Effector memory CD4-positive, alpha-beta T cell (primary cell): ENCODE results near the gene TLE4.

ENCODE experiments used
- DNase-seq, 3 donors: peaks; one replicate each; pipeline ENCODE4 v3.0.0-alpha.2; 2020
- H3K27ac ChIP-seq: 2 replicates; pipeline ENCODE4 v1.7.0; 2013; ENCODE audit warnings: mild to moderate bottlenecking, low read length, moderate library complexity; ENCODE audit not compliant: insufficient read depth, poor library complexity, severe bottlenecking
- H3K27me3 ChIP-seq: replicated peaks from 2 replicates; pipeline ENCODE4 v1.7.0; 2013; ENCODE audit warnings: mild to moderate bottlenecking, low read length; ENCODE audit not compliant: insufficient read depth, control insufficient read depth, poor library complexity, severe bottlenecking
- H3K36me3 ChIP-seq: 2 replicates; pipeline ENCODE4 v1.7.0; 2013; ENCODE audit warnings: mild to moderate bottlenecking, low read length, moderate library complexity; ENCODE audit not compliant: control insufficient read depth, insufficient read depth
- H3K4me1 ChIP-seq: 2 replicates; pipeline ENCODE4 v1.7.0; 2013; ENCODE audit warnings: low read length, mild to moderate bottlenecking; ENCODE audit not compliant: control insufficient read depth, insufficient read depth, poor library complexity, severe bottlenecking
- H3K4me3 ChIP-seq: 2 replicates; pipeline ENCODE4 v1.7.0; 2013; ENCODE audit warnings: low read length, low read depth, mild to moderate bottlenecking; ENCODE audit not compliant: insufficient read depth, poor library complexity, severe bottlenecking
- H3K9me3 ChIP-seq: 2 replicates; pipeline ENCODE4 v1.7.0; 2013; ENCODE audit warnings: mild to moderate bottlenecking, low read length, moderate library complexity; ENCODE audit not compliant: control insufficient read depth

Gene TLE4

GRCh38 chr9:79668956-79669355, 97.2 kb downstream of the TLE4 start:
- no peaks in the 10 kb centered on the region for H3K27me3 ChIP-seq
- no peak for DNase-seq
- H3K4me1 ChIP-seq, result peaks cover 4% of the 10 kb centered on the region
- H3K4me3 ChIP-seq, result no peak overlapping the region
- H3K36me3 ChIP-seq, result no peaks in the 10 kb centered on the region
- no peak overlapping the region for H3K27ac ChIP-seq
- no peaks in the 10 kb centered on the region for H3K9me3 ChIP-seq

- H3K27ac ChIP-seq, result no peak overlapping the region
Measured at GRCh38 chr9:79670269-79670961, 98.7 kb downstream of the TLE4 start.

DNA sequence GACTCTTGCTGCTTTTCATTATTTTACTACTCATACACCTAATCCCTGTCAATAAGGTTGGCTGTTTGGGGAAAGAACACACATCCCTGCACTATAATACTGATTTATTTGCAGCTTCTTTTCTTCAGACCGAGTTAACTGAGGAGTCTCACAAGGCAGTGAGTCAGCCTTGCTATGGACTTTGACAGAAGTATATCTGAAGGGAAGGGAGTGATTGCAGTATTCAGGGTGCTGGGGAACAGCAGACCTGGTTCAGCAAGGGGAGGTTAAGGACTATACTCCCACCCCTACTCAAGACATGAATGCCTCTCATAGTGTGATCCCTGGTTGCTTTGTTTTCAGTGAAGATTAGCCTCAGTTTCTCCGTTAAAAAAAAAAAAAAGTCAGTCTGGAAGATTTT, 99.8 kb downstream of the TLE4 start:
- no peaks in the 10 kb centered on the region for H3K27me3 ChIP-seq
- no peak overlapping the region for H3K4me3 ChIP-seq
- DNase-seq, result no peak
- H3K27ac ChIP-seq, result no peak overlapping the region
- H3K4me1 ChIP-seq, result peaks cover 4% of the 10 kb centered on the region
- H3K36me3 ChIP-seq, result peaks cover 3% of the 10 kb centered on the region
- H3K9me3 ChIP-seq, result no peaks in the 10 kb centered on the region

More at GRCh38 chr9:79670269-79670961, 98.7 kb downstream of the TLE4 start:
- H3K4me3 ChIP-seq, result no peak overlapping the region
- no peaks in the 10 kb centered on the region for H3K9me3 ChIP-seq
- peaks cover 4% of the 10 kb centered on the region for H3K4me1 ChIP-seq
- no peak for DNase-seq
- peaks cover 3% of the 10 kb centered on the region for H3K36me3 ChIP-seq
- H3K27me3 ChIP-seq, result no peaks in the 10 kb centered on the region

DNA sequence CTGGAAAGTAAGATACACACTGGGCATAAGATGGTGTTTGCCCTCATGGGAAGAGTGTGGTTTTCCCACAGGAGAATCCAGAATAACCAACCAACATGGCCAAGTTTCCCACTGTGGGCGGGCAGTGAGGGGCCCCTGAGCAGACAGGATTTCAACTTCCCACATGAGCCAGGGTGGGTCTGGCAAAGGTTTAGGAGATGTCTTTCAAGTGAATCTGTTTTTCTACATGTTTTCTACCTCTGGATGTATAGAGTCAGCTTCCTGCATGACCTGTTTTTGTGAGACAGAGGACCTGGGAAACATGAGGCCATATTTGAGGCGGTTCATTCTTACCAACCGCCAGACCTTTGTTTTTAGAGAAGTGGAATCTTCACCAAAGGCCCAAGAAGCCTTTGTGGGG, 100.5 kb downstream of the TLE4 start:
- peaks cover 4% of the 10 kb centered on the region for H3K4me1 ChIP-seq
- H3K36me3 ChIP-seq, result peaks cover 3% of the 10 kb centered on the region
- no peaks in the 10 kb centered on the region for H3K27me3 ChIP-seq
- no peak for DNase-seq
- no peaks in the 10 kb centered on the region for H3K9me3 ChIP-seq
- H3K27ac ChIP-seq, result no peak overlapping the region
- H3K4me3 ChIP-seq, result no peak overlapping the region

GRCh38 chr9:79672891-79673290, 101.1 kb downstream of the TLE4 start:
- peaks cover 4% of the 10 kb centered on the region for H3K4me1 ChIP-seq
- no peaks in the 10 kb centered on the region for H3K9me3 ChIP-seq
- no peak overlapping the region for H3K27ac ChIP-seq
- H3K4me3 ChIP-seq, result no peak overlapping the region
- no peaks in the 10 kb centered on the region for H3K27me3 ChIP-seq
- no peak for DNase-seq
- peaks cover 3% of the 10 kb centered on the region for H3K36me3 ChIP-seq

DNA sequence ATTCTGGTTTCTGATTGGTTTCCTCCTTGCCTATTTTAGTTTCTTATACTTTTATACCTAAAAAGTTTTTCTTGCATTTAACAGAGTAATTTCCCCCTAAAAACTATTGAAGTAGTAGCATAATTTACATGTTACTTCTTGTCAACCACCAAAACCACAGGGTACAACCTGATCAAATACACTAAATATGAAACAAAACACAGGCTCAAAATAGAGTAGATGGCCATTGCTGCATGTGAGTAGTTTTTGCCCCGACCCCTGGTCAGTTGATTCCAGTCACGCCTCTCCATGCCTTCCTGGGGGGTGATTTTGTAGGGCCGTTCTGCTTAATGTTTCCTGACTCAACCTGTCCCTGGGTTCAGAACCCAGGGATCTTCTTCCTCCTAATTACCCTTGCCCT, 101.8 kb downstream of the TLE4 start:
- peaks cover 3% of the 10 kb centered on the region for H3K36me3 ChIP-seq

DNA sequence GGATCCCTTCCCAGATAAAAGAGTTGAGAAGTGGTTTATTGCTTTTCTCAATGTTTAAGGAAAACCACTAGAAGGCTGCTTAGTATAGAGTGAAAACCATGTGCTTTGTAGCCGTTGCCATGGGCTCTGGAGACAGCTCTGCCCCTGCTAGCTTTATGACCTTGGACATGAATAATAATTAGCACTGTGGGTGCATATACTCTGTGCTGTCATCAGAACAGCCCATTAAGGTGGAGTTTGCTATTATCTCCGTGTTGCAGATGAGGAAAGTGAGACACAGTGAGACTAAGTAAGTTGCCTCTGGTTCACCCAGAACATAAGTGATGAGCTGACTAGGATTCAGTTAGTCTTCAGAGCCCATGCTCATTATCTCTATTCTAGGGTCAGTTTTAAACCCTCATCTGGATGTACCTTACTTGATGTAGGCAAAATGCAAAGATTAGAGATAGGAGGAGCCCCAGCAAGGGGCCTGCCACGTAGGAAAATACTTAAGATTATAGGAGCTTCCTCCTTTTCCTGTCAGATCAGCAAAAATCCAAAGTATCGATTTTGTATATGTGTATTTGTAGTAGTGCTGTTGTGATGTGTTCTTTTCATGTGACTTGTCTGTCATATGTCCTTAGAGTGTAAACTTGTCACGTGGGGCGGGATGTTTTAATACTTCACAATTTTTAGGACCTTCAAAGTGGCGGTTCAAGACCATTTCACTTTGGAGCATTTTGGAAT, 102.5 kb downstream of the TLE4 start:
- Histone ChIP-seq H3K27ac (no peak overlapping the region), H3K4me3 (no peak overlapping the region), H3K27me3 (no peaks in the 10 kb centered on the region)

More for the DNA sequence above, 101.8 kb downstream of the TLE4 start:
- Histone ChIP-seq H3K27me3 (no peaks in the 10 kb centered on the region), H3K4me3 (no peak overlapping the region), H3K27ac (no peak overlapping the region), H3K4me1 (peaks cover 4% of the 10 kb centered on the region), H3K9me3 (no peaks in the 10 kb centered on the region)
- no peak for DNase-seq

DNA sequence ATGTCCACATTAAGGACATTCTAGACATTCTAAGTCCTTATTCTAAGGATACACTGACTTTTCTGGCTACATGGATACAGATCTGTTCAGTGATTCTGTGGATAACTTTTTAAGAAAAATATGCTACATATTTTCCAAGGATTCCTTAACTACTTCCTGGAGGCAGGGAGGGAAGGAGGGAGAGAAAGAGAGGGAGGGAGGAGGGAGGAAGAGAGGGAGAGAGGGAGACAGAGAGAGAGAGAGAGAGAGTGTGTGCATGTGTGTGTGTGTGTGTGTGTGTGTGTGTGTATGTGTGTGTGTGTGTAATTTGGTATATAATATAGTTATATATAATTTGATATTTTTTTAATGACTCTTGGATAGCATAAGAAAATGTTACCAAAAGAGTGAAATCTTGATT, 109.8 kb downstream of the TLE4 start:
- H3K27ac ChIP-seq, result no peak overlapping the region
- DNase-seq, result no peak

More for the DNA sequence above, 102.5 kb downstream of the TLE4 start:
- Histone ChIP-seq H3K36me3 (peaks cover 3% of the 10 kb centered on the region), H3K9me3 (no peaks in the 10 kb centered on the region), H3K4me1 (peaks cover 4% of the 10 kb centered on the region)
- no peak for DNase-seq

DNA sequence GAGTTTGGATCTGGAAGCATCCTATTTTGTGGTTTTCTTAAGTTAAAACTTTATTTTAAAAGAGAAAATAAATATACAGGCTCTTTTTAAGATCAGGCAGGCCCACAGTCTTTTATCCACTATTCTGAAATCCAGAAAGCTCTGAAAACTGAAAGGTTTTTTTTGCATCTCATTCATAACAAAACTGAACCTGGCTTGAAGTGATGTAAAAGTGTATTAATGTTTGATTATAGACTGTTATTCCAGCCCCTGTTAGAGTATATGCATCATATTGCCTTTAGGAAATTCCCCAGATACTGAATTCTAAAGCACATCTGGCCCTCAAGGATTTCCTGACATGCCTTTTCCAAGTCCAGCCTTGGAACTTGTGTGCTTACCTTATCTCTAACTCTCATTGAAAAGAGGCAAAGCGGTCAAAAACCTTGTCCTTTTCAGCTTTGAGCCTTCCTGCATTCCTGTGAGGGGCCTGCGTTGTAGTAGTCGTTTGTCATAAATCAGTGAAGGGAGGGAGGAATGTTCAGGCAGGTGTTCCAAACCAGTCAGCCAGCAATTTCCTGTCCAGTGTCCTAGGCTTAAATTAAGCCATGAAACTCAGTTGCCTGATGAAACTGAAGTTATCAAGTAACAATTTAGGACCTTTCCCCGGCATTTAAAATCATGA, 110.4 kb downstream of the TLE4 start:
- Histone ChIP-seq H3K4me1 (no peaks in the 10 kb centered on the region), H3K36me3 (no peaks in the 10 kb centered on the region), H3K4me3 (no peak overlapping the region), H3K27ac (no peak overlapping the region), H3K9me3 (no peaks in the 10 kb centered on the region), H3K27me3 (no peaks in the 10 kb centered on the region)
- DNase-seq, result no peak

More for the DNA sequence above, 109.8 kb downstream of the TLE4 start:
- H3K27me3 ChIP-seq, result no peaks in the 10 kb centered on the region
- H3K4me1 ChIP-seq, result no peaks in the 10 kb centered on the region
- no peaks in the 10 kb centered on the region for H3K36me3 ChIP-seq
- H3K9me3 ChIP-seq, result no peaks in the 10 kb centered on the region
- no peak overlapping the region for H3K4me3 ChIP-seq

- Histone ChIP-seq H3K36me3 (no peaks in the 10 kb centered on the region), H3K27me3 (no peaks in the 10 kb centered on the region), H3K4me3 (no peak overlapping the region), H3K9me3 (no peaks in the 10 kb centered on the region), H3K27ac (no peak overlapping the region), H3K4me1 (no peaks in the 10 kb centered on the region)
- no peak for DNase-seq
Measured at GRCh38 chr9:79684059-79684458, 112.3 kb downstream of the TLE4 start.
